OCI-LY7 (cell line): Measurements from ENCODE around the gene TMEM59L. TPM values are rescaled to one million over a fixed set of nuclear protein-coding genes. Genes with fewer than 3 reads are reported as not detected.

Experiments
- BruUV-seq: library from RNA; stranded (reverse); fragments of 400-500 nt; replicated peaks from 2 replicates; lab custom pipeline; 2021; lab: Mats Ljungman, UMichigan
- CTCF ChIA-PET: fragments of 300-600 bp; sonication (Branson Sonifier 250); formaldehyde crosslinking; loops from one replicate; lab custom pipeline; 2022; ENCODE audit warnings: antibody characterized with exemption; ENCODE audit not compliant: unreplicated experiment; lab: Charles Lee
- POLR2A ChIA-PET: fragments of 300-600 bp; sonication (Branson Sonifier 250); formaldehyde crosslinking; loops from one replicate; lab custom pipeline; 2022; ENCODE audit warnings: antibody characterized with exemption; lab: Charles Lee
- DNase-seq: peaks from one replicate; pipeline ENCODE4 v3.0.0-alpha.2; 2015; ENCODE audit warnings: low spot score
- H2AFZ ChIP-seq: fragments of 200-600 bp; sonication (generic), shearing (Covaris generic); 2 replicates; pipeline ENCODE4 v1.6.1; 2014; ENCODE audit warnings: mild to moderate bottlenecking, antibody characterized with exemption, low read length, moderate library complexity
- H3K27ac ChIP-seq: fragments of 200-600 bp; sonication (generic); 2 replicates; pipeline ENCODE4 v1.5.1; 2014; ENCODE audit warnings: mixed run types, low read depth, mild to moderate bottlenecking, moderate library complexity, low read length, inconsistent platforms; ENCODE audit not compliant: poor library complexity, severe bottlenecking
- H3K36me3 ChIP-seq: fragments of 200-600 bp; sonication (generic); 2 replicates; pipeline ENCODE4 v1.6.1; 2014; ENCODE audit warnings: mild to moderate bottlenecking, antibody characterized with exemption, low read length, moderate library complexity, mixed read lengths; ENCODE audit not compliant: insufficient read depth
- H3K4me1 ChIP-seq: fragments of 200-600 bp; sonication (generic); 2 replicates; pipeline ENCODE4 v1.5.1; 2014; ENCODE audit warnings: mild to moderate bottlenecking, low read length; ENCODE audit not compliant: insufficient read depth, poor library complexity, severe bottlenecking
- H3K4me2 ChIP-seq: fragments of 200-600 bp; sonication (generic); 2 replicates; pipeline ENCODE4 v1.6.1; 2014; ENCODE audit warnings: mild to moderate bottlenecking, low read length
- H3K4me3 ChIP-seq: fragments of 200-600 bp; sonication (generic); 2 replicates; pipeline ENCODE4 v1.5.1; 2014; ENCODE audit warnings: mild to moderate bottlenecking, low read depth, low read length; ENCODE audit not compliant: poor library complexity, severe bottlenecking
- H3K79me2 ChIP-seq: fragments of 200-600 bp; sonication (generic); 2 replicates; pipeline ENCODE4 v1.6.1; 2016; ENCODE audit warnings: low read depth, mild to moderate bottlenecking, low read length, moderate library complexity, mixed read lengths; ENCODE audit not compliant: insufficient read depth
- H3K9me2 ChIP-seq: fragments of 200-600 bp; sonication (generic); 2 replicates; pipeline ENCODE4 v1.6.1; 2016; ENCODE audit warnings: mild to moderate bottlenecking, low read length, mixed read lengths; ENCODE audit not compliant: insufficient read depth
- H3K9me3 ChIP-seq: fragments of 200-600 bp; sonication (generic); 2 replicates; pipeline ENCODE4 v1.6.1; 2014; ENCODE audit warnings: mild to moderate bottlenecking, mixed run types, low read length, mixed read lengths
- H4K20me1 ChIP-seq: fragments of 200-600 bp; sonication (generic); 2 replicates; pipeline ENCODE4 v1.6.1; 2014; ENCODE audit warnings: mild to moderate bottlenecking, antibody characterized with exemption, low read length, moderate library complexity, mixed read lengths; ENCODE audit not compliant: insufficient read depth
- CTCF ChIP-seq: fragments of 200-600 bp; sonication (generic); conservative IDR thresholded peaks from 2 replicates; pipeline ENCODE4 v1.5.1; 2014; ENCODE audit warnings: mild to moderate bottlenecking, antibody characterized with exemption, low read length, moderate library complexity, mixed read lengths
- EZH2phosphoT487 ChIP-seq: fragments of 200-600 bp; sonication (generic); IDR thresholded peaks from 2 replicates; pipeline ENCODE4 v1.6.1; 2018; ENCODE audit warnings: low read depth, borderline replicate concordance, mild to moderate bottlenecking, mixed run types, antibody characterized with exemption, low read length, moderate library complexity, mixed read lengths
- intact Hi-C: fragments of 100-400 bp; cut with micrococcal nuclease; formaldehyde crosslinking; loops from one replicate; pipeline ENCODE4 v1.10.0; 2022; ENCODE audit not compliant: unreplicated experiment
- total RNA-seq, 2 experiments: library from RNA; depleted of rRNA in 1 of 2; stranded (reverse); fragments of >200 nt in 1 of 2; shearing (Covaris generic) in 1 of 2; gene quantifications; 2 replicates each; pipeline ENCODE4 v1.2.3, GENCODE V29; 2014 to 2022

The TMEM59L gene
- total RNA-seq, 2 experiments from 2014 or later, result 0.84 to 1.0 TPM

DNA sequence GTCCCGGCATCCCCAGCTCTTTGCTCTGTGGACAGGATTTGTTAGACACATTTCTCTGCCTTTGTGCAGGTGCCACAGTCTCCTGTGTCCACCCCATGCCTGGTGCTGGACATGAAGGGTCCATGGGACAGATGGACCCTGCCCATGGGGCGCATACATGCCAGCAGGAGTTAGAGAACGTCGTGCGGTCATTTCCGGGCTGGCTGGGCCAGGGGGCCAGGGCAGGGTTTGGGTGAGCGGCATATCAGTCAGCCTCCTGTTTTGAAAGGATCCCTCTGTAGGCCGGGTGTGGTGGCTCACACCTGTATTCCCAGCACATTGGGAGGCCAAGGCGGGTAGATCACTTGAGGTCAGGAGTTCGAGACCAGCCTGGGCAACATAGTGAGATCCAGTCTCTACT, 35.1 kb downstream of the TMEM59L start:
- CTCF ChIA-PET, result no interaction called here
- TF ChIP-seq CTCF, result no peak
- TF ChIP-seq EZH2phosphoT487, result no peak
- H3K4me2 ChIP-seq, result no peak overlapping the region
- no peaks in the 10 kb centered on the region for H4K20me1 ChIP-seq
- no TSS peak for BruUV-seq
- H3K9me2 ChIP-seq, result no peaks in the 10 kb centered on the region
- H3K27ac ChIP-seq, result no peak overlapping the region
- no peaks in the 10 kb centered on the region for H3K9me3 ChIP-seq
- H3K36me3 ChIP-seq, result no peaks in the 10 kb centered on the region
- POLR2A ChIA-PET, result no interaction called here
- intact Hi-C loops, result no loop called here
- no peak overlapping the region for H3K4me3 ChIP-seq
- DNase-seq, result no peak
- no peaks in the 10 kb centered on the region for H3K4me1 ChIP-seq
- H3K79me2 ChIP-seq, result no peaks in the 10 kb centered on the region
- H2AFZ ChIP-seq, result no peak overlapping the region

- ChIA-PET CTCF (no interaction called here), POLR2A (no interaction called here)
- intact Hi-C loops, result no loop called here
- H4K20me1 ChIP-seq, result no peaks in the 10 kb centered on the region
- H3K4me1 ChIP-seq, result no peaks in the 10 kb centered on the region
- H3K79me2 ChIP-seq, result no peaks in the 10 kb centered on the region
- no peak overlapping the region for H3K4me2 ChIP-seq
- H2AFZ ChIP-seq, result no peak overlapping the region
- H3K27ac ChIP-seq, result no peak overlapping the region
- TF ChIP-seq CTCF (no peak), EZH2phosphoT487 (no peak)
- H3K9me2 ChIP-seq, result no peaks in the 10 kb centered on the region
- no peaks in the 10 kb centered on the region for H3K36me3 ChIP-seq
- no peaks in the 10 kb centered on the region for H3K9me3 ChIP-seq
- no peak for DNase-seq
- BruUV-seq, result no TSS peak
- no peak overlapping the region for H3K4me3 ChIP-seq
These were observed 36.3 kb downstream of the TMEM59L start for GRCh38 chr19:18648973-18649315.

DNA sequence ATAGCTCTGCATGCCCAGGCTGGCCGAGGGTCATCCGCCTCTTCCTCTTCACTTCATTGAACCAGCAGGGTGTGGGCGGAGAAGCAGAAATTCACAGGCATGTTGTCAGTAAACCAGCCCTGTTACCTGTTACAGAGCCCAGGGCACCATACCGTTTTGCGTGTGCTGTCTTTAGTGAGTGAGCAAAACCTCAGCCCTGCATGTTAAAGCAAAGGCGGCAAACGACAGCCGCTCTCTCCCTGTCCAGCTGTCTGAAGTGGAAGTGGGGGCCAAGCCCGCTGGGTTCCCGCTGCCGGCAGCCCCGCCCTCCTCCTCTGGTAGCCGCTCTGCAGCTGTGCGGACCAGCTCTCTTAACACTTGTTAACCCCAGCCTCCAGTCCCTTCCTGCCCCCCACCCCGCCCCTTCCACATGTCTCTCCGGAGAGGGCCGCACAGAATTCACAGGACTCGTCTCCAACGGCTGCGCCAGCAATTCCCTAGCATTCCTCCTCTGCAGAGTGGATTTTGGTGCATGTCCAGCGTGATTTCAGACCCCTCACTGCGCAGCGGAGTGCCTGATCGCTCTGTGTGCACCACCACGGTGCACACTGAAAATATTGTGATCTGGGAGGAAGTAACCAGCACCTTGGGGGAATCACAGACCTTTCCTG, 36.8 kb downstream of the TMEM59L start:
- no peak overlapping the region for H3K4me2 ChIP-seq
- H3K36me3 ChIP-seq, result no peaks in the 10 kb centered on the region
- H3K79me2 ChIP-seq, result no peaks in the 10 kb centered on the region
- DNase-seq, result no peak
- no TSS peak for BruUV-seq
- H3K4me3 ChIP-seq, result no peak overlapping the region
- intact Hi-C loops, result no loop called here
- H2AFZ ChIP-seq, result no peak overlapping the region
- H3K9me2 ChIP-seq, result no peaks in the 10 kb centered on the region
- ChIA-PET CTCF (no interaction called here), POLR2A (no interaction called here)
- H4K20me1 ChIP-seq, result no peaks in the 10 kb centered on the region
- H3K27ac ChIP-seq, result no peak overlapping the region
- TF ChIP-seq EZH2phosphoT487 (no peak), CTCF (no peak)
- no peaks in the 10 kb centered on the region for H3K4me1 ChIP-seq
- H3K9me3 ChIP-seq, result no peaks in the 10 kb centered on the region
